ENCODE measurements around the gene ATRX. TPM values are rescaled to one million over a fixed set of nuclear protein-coding genes. Genes with fewer than 3 reads are reported as not detected.

The ATRX gene
- total RNA-seq, 1 donor from 2014 or later, result 129 TPM

GRCh38 chrX:77814210-77814609, 28.2 kb upstream of the ATRX start:
- Histone ChIP-seq H3K9ac (no peak overlapping the region), H3K4me2 (no peak overlapping the region), H3F3A (ENCODE audit: low read depth) (no peaks in the 10 kb centered on the region), H3K4me1 (no peaks in the 10 kb centered on the region), H4K20me1 (ENCODE audit: low read depth) (no peaks in the 10 kb centered on the region), H3K27me3 (no peaks in the 10 kb centered on the region), H3K9me3 (ENCODE audit: low read depth) (no peaks in the 10 kb centered on the region), H3K36me3 (no peaks in the 10 kb centered on the region), H2AFZ (replicated peaks) (no peak overlapping the region), H3K4me3 (no peak overlapping the region), H3K79me2 (ENCODE audit: low read depth) (no peaks in the 10 kb centered on the region), H3K27ac (no peak overlapping the region)
- peaks cover 12% of the 10 kb centered on the region for H3K9me3 Mint-ChIP-seq
- no peaks in the 10 kb centered on the region for H3K4me1 Mint-ChIP-seq
- H3K27ac Mint-ChIP-seq, result no peak overlapping the region
- peaks cover 2% of the 10 kb centered on the region for H3K27me3 Mint-ChIP-seq (ENCODE audit: insufficient read depth, low read depth)
- H3K4me3 Mint-ChIP-seq, result no peak overlapping the region
- DNase-seq (ENCODE audit: low spot score), result no peak
- peaks cover 2% of the 10 kb centered on the region for H3K36me3 Mint-ChIP-seq
- no peak for TF ChIP-seq EZH2phosphoT487 (IDR thresholded peaks at IDR 0.05)
- no peak for TF ChIP-seq CTCF (IDR thresholded peaks at IDR 0.05)
- no peak for TF ChIP-seq EZH2 (IDR thresholded peaks at IDR 0.05)

DNA sequence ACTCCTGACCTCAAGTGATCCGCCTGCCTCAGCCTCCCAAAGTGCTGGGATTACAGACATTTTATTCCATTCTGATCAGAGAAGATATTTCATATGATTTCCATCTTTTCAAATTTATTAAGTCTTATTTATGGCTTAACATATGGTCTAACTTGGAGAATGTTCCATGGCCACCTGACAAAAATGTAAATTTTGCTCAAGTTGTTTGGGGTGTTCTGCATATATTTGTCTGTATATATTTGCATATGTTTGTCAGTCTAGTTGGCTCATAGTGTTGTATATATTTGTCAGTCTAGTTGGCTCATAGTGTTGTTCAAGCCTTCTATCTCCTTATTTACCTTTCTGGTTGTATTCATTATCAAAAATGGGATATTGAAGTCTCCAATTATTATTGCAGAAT, 16.2 kb upstream of the ATRX start:
- Histone ChIP-seq H2AFZ (replicated peaks) (no peak overlapping the region), H4K20me1 (ENCODE audit: low read depth) (no peaks in the 10 kb centered on the region), H3F3A (ENCODE audit: low read depth) (no peaks in the 10 kb centered on the region), H3K9me3 (ENCODE audit: low read depth) (peaks cover 3% of the 10 kb centered on the region), H3K4me1 (no peaks in the 10 kb centered on the region), H3K4me3 (no peak overlapping the region), H3K9ac (no peak overlapping the region), H3K27me3 (no peaks in the 10 kb centered on the region), H3K27ac (no peak overlapping the region), H3K79me2 (ENCODE audit: low read depth) (no peaks in the 10 kb centered on the region), H3K4me2 (no peak overlapping the region), H3K36me3 (no peaks in the 10 kb centered on the region)
- DNase-seq (ENCODE audit: low spot score), result no peak
- peaks cover 12% of the 10 kb centered on the region for H3K9me3 Mint-ChIP-seq
- no peaks in the 10 kb centered on the region for H3K27me3 Mint-ChIP-seq (ENCODE audit: insufficient read depth, low read depth)
- TF ChIP-seq EZH2 (IDR thresholded peaks at IDR 0.05) (no peak), EZH2phosphoT487 (IDR thresholded peaks at IDR 0.05) (no peak), CTCF (IDR thresholded peaks at IDR 0.05) (no peak)
- H3K4me1 Mint-ChIP-seq, result no peaks in the 10 kb centered on the region
- no peak overlapping the region for H3K4me3 Mint-ChIP-seq
- H3K36me3 Mint-ChIP-seq, result no peaks in the 10 kb centered on the region
- H3K27ac Mint-ChIP-seq, result no peak overlapping the region

- Mint-ChIP-seq H3K9me3 (peaks cover 5% of the 10 kb centered on the region), H3K36me3 (no peaks in the 10 kb centered on the region), H3K4me3 (no peak overlapping the region), H3K4me1 (no peaks in the 10 kb centered on the region), H3K27ac (no peak overlapping the region), H3K27me3 (ENCODE audit: insufficient read depth, low read depth) (peaks cover 2% of the 10 kb centered on the region)
- Histone ChIP-seq H3K36me3 (no peaks in the 10 kb centered on the region), H3K4me1 (no peaks in the 10 kb centered on the region), H3K79me2 (ENCODE audit: low read depth) (no peaks in the 10 kb centered on the region), H3K4me2 (no peak overlapping the region), H2AFZ (replicated peaks) (no peak overlapping the region), H3F3A (ENCODE audit: low read depth) (no peaks in the 10 kb centered on the region), H3K9me3 (ENCODE audit: low read depth) (no peaks in the 10 kb centered on the region), H3K27ac (no peak overlapping the region), H3K27me3 (no peaks in the 10 kb centered on the region), H3K9ac (no peak overlapping the region), H4K20me1 (ENCODE audit: low read depth) (no peaks in the 10 kb centered on the region), H3K4me3 (no peak overlapping the region)
- no peak for TF ChIP-seq EZH2phosphoT487 (IDR thresholded peaks at IDR 0.05)
- no peak for TF ChIP-seq CTCF (IDR thresholded peaks at IDR 0.05)
- TF ChIP-seq EZH2 (IDR thresholded peaks at IDR 0.05), result no peak
- DNase-seq (ENCODE audit: low spot score), result no peak
These were observed 9.1 kb upstream of the ATRX start for GRCh38 chrX:77795124-77795523.
